GM21825 (cell line): ENCODE measurements around the gene MVB12B.

Source experiments
- ATAC-seq: cut with Tn5 transposase; IDR thresholded peaks from one replicate; pipeline ENCODE4 v1.9.1; 2021; ENCODE audit warnings: mild to moderate bottlenecking, moderate library complexity; ENCODE audit not compliant: unreplicated experiment

MVB12B gene

GRCh38 chr9:126500600-126501382, 174.2 kb downstream of the MVB12B start:
- ATAC-seq = no peak

GRCh38 chr9:126501383-126502331, 175.0 kb downstream of the MVB12B start:
- ATAC-seq = no peak

- ATAC-seq = no peak
Observed at GRCh38 chr9:126502417-126503332, 176.0 kb downstream of the MVB12B start.

GRCh38 chr9:126503333-126504085, 176.9 kb downstream of the MVB12B start:
- ATAC-seq = no peak

- ATAC-seq = no peak
Observed at GRCh38 chr9:126504086-126504976, 177.7 kb downstream of the MVB12B start.

GRCh38 chr9:126504977-126505455, 178.4 kb downstream of the MVB12B start:
- ATAC-seq = no peak

GRCh38 chr9:126505697-126506346, 179.2 kb downstream of the MVB12B start:
- ATAC-seq = no peak

GRCh38 chr9:126506361-126507317, 180.0 kb downstream of the MVB12B start:
- no peak for ATAC-seq

GRCh38 chr9:126507318-126508109, 180.9 kb downstream of the MVB12B start:
- ATAC-seq = no peak

GRCh38 chr9:126508171-126508591, 181.6 kb downstream of the MVB12B start:
- no peak for ATAC-seq

- no peak for ATAC-seq
Observed at GRCh38 chr9:126508928-126509327, 182.3 kb downstream of the MVB12B start.

- ATAC-seq = no peak
Observed at GRCh38 chr9:126509718-126510117, 183.1 kb downstream of the MVB12B start.

GRCh38 chr9:126510564-126510963, 183.9 kb downstream of the MVB12B start:
- no peak for ATAC-seq

- ATAC-seq = no peak
Observed at GRCh38 chr9:126511411-126511810, 184.8 kb downstream of the MVB12B start.

GRCh38 chr9:126513159-126514036, 186.8 kb downstream of the MVB12B start:
- ATAC-seq = no peak
